ENCODE results near the gene B3GALT4.

DNA sequence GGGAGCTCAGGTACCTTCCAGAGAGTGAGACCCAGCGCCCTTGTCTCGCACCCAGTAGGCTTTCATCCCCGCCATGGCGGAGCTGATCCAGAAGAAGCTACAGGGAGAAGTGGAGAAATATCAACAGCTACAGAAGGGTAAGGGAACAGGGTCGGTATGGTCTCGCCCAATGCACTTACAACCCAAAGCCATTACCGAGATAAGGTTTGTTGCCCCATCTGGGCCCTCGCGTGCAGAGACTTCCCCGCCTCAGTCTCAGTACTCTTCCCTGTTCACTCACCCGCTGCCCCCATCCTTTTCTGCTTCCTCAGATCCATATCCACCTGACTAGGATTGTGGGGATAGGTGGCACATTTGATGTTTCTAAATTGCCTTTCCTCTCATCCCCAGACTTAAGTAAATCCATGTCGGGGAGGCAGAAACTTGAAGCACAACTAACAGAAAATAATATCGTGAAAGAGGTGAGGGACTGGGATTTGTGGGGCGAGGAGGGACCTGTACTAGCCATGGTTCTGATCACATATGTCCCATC lies 12.9 kb downstream of the B3GALT4 start:
- TF ChIP-seq FOXM1 (IDR thresholded peaks at IDR 0.05; ENCODE audit: borderline replicate concordance) (no peak), PKNOX1 (IDR thresholded peaks at IDR 0.05) (no peak), FOXK2 (IDR thresholded peaks at IDR 0.05) (no peak), ARNT (IDR thresholded peaks at IDR 0.05) (no peak), TARDBP (IDR thresholded peaks at IDR 0.05) (no peak), BHLHE40 (IDR thresholded peaks at IDR 0.05; ENCODE audit: borderline replicate concordance) (no peak), NFRKB (IDR thresholded peaks at IDR 0.05) (no peak)

All from HEK293T (cell line).